Measurements from ENCODE around the gene PCDHB9. TPM values are rescaled to one million over a fixed set of nuclear protein-coding genes. Genes with fewer than 3 reads are reported as not detected.
"Not testable (repeated sequence)": the region's sequence is repeated elsewhere in the genome, so short reads cannot be mapped to it uniquely, and the experiment has no call there.

PCDHB9 gene
- total and polyA plus RNA-seq, 5 donors from 2014 or later: 0.07 TPM; not detected in 4

GRCh38 chr5:141179371-141179770 lies 7.6 kb upstream of the PCDHB9 start:
- not testable (repeated sequence) for H3K27me3 ChIP-seq (ENCODE audit: control insufficient read depth, insufficient read depth, low read length); H3K9me3 ChIP-seq (ENCODE audit: control insufficient read depth in 2 of 2, low read length in 2 of 2); H3K36me3 Mint-ChIP-seq; ATAC-seq (ENCODE audit: low read depth in 2 of 2); H3K4me3 Mint-ChIP-seq; H3K36me3 ChIP-seq (ENCODE audit: control insufficient read depth, insufficient read depth, low read length); DNase-seq; H3K4me1 Mint-ChIP-seq; H3K27ac ChIP-seq (ENCODE audit: insufficient read depth, low read length, poor library complexity, severe bottlenecking); H3K4me3 ChIP-seq (ENCODE audit: low read depth, low read length); H3K4me1 ChIP-seq (ENCODE audit: control insufficient read depth, insufficient read depth, low read length, poor library complexity, severe bottlenecking); H3K27ac Mint-ChIP-seq
- peaks cover 0 to 16% (median 6%) of the 10 kb centered on the region in 7 donors for H3K9me3 Mint-ChIP-seq
- peaks cover 11% of the 10 kb centered on the region for H3K27me3 Mint-ChIP-seq

GRCh38 chr5:141179876-141180275 lies 7.1 kb upstream of the PCDHB9 start:
- DNase-seq; H3K27ac Mint-ChIP-seq; H3K27me3 Mint-ChIP-seq; H3K4me1 Mint-ChIP-seq; ATAC-seq (ENCODE audit: low read depth in 2 of 2); H3K36me3 Mint-ChIP-seq; H3K4me1 ChIP-seq (ENCODE audit: control insufficient read depth, insufficient read depth, low read length, poor library complexity, severe bottlenecking); H3K36me3 ChIP-seq (ENCODE audit: control insufficient read depth, insufficient read depth, low read length); H3K27ac ChIP-seq (ENCODE audit: insufficient read depth, low read length, poor library complexity, severe bottlenecking); H3K9me3 ChIP-seq (ENCODE audit: control insufficient read depth in 2 of 2, low read length in 2 of 2); H3K27me3 ChIP-seq (ENCODE audit: control insufficient read depth, insufficient read depth, low read length); H3K4me3 Mint-ChIP-seq; H3K4me3 ChIP-seq (ENCODE audit: low read depth, low read length): not testable (repeated sequence)
- H3K9me3 Mint-ChIP-seq: peaks cover 0 to 19% (median 6%) of the 10 kb centered on the region in 7 donors

- H3K27me3 ChIP-seq (ENCODE audit: control insufficient read depth, insufficient read depth, low read length): peaks cover 9% of the 10 kb centered on the region
Measured at GRCh38 chr5:141180313-141180712, 6.6 kb upstream of the PCDHB9 start.

GRCh38 chr5:141182248-141182647 lies 4.7 kb upstream of the PCDHB9 start, which contains the start of gene PCDHB16:
TSS of gene PCDHB16 (plus strand) at chr5:141182387. CDS start at chr5:141182560, 173 bp downstream.
- Mint-ChIP-seq H3K27me3 (peaks cover 14% of the 10 kb centered on the region), H3K9me3 (peaks cover 0 to 27% (median 8%) of the 10 kb centered on the region in 7 donors)
- no peak for DNase-seq

More at GRCh38 chr5:141180313-141180712, 6.6 kb upstream of the PCDHB9 start:
- Mint-ChIP-seq H3K4me3 (no peak overlapping the region), H3K4me1 (no peaks in the 10 kb centered on the region), H3K36me3 (peaks cover 6% of the 10 kb centered on the region), H3K27ac (no peak overlapping the region), H3K27me3 (peaks cover 4% of the 10 kb centered on the region), H3K9me3 (peaks cover 0 to 19% (median 6%) of the 10 kb centered on the region in 7 donors)
- no peak for ATAC-seq (ENCODE audit: low read depth in 2 of 2)
- no peak overlapping the region for H3K4me3 ChIP-seq (ENCODE audit: low read depth, low read length)
- H3K36me3 ChIP-seq (ENCODE audit: control insufficient read depth, insufficient read depth, low read length): no peaks in the 10 kb centered on the region
- H3K4me1 ChIP-seq (ENCODE audit: control insufficient read depth, insufficient read depth, low read length, poor library complexity, severe bottlenecking): no peaks in the 10 kb centered on the region
- DNase-seq: no peak
- H3K9me3 ChIP-seq (ENCODE audit: control insufficient read depth in 2 of 2, low read length in 2 of 2): no peaks in the 10 kb centered on the region
- no peak overlapping the region for H3K27ac ChIP-seq (ENCODE audit: insufficient read depth, low read length, poor library complexity, severe bottlenecking)

GRCh38 chr5:141184117-141184855 lies 2.7 kb upstream of the PCDHB9 start:
- not testable (repeated sequence) for H3K4me3 ChIP-seq (ENCODE audit: low read depth, low read length); H3K27me3 ChIP-seq (ENCODE audit: control insufficient read depth, insufficient read depth, low read length); H3K36me3 ChIP-seq (ENCODE audit: control insufficient read depth, insufficient read depth, low read length); DNase-seq; H3K36me3 Mint-ChIP-seq; H3K9me3 ChIP-seq (ENCODE audit: control insufficient read depth in 2 of 2, low read length in 2 of 2); H3K27ac ChIP-seq (ENCODE audit: insufficient read depth, low read length, poor library complexity, severe bottlenecking); H3K27ac Mint-ChIP-seq; H3K4me1 ChIP-seq (ENCODE audit: control insufficient read depth, insufficient read depth, low read length, poor library complexity, severe bottlenecking); ATAC-seq (ENCODE audit: low read depth in 2 of 2); H3K4me1 Mint-ChIP-seq; H3K4me3 Mint-ChIP-seq
- peaks cover 19% of the 10 kb centered on the region for H3K27me3 Mint-ChIP-seq
- H3K9me3 Mint-ChIP-seq: peaks cover 0 to 31% (median 12%) of the 10 kb centered on the region in 7 donors

More at GRCh38 chr5:141182248-141182647, 4.7 kb upstream of the PCDHB9 start, which contains the start of gene PCDHB16:
- no peak for ATAC-seq (ENCODE audit: low read depth in 2 of 2)
- Histone ChIP-seq H3K27ac (ENCODE audit: insufficient read depth, low read length, poor library complexity, severe bottlenecking) (no peak within 1 kb of the TSS), H3K4me1 (ENCODE audit: control insufficient read depth, insufficient read depth, low read length, poor library complexity, severe bottlenecking) (no peaks in the 10 kb centered on the region), H3K36me3 (ENCODE audit: control insufficient read depth, insufficient read depth, low read length) (no peaks in the 10 kb centered on the region), H3K27me3 (ENCODE audit: control insufficient read depth, insufficient read depth, low read length) (peaks cover 6% of the 10 kb centered on the region), H3K4me3 (ENCODE audit: low read depth, low read length) (no peak within 1 kb of the TSS), H3K9me3 (ENCODE audit: control insufficient read depth in 2 of 2, low read length in 2 of 2) (no peaks in the 10 kb centered on the region)
- Mint-ChIP-seq H3K4me3 (no peak within 1 kb of the TSS), H3K27ac (no peak within 1 kb of the TSS), H3K36me3 (peaks cover 6% of the 10 kb centered on the region), H3K4me1 (peaks cover 0 to 6% (median 2%) of the 10 kb centered on the region in 4 donors)

GRCh38 chr5:141188682-141189081 lies 1.7 kb downstream of the PCDHB9 start:
- ATAC-seq (ENCODE audit: low read depth in 2 of 2); H3K27ac ChIP-seq (ENCODE audit: insufficient read depth, low read length, poor library complexity, severe bottlenecking); H3K4me3 ChIP-seq (ENCODE audit: low read depth, low read length); H3K27ac Mint-ChIP-seq; H3K27me3 ChIP-seq (ENCODE audit: control insufficient read depth, insufficient read depth, low read length); H3K4me1 ChIP-seq (ENCODE audit: control insufficient read depth, insufficient read depth, low read length, poor library complexity, severe bottlenecking); H3K4me3 Mint-ChIP-seq; DNase-seq; H3K36me3 ChIP-seq (ENCODE audit: control insufficient read depth, insufficient read depth, low read length); H3K9me3 ChIP-seq (ENCODE audit: control insufficient read depth in 2 of 2, low read length in 2 of 2): not testable (repeated sequence)
- Mint-ChIP-seq H3K36me3 (peaks cover 14% of the 10 kb centered on the region), H3K9me3 (peaks cover 0 to 39% (median 10%) of the 10 kb centered on the region in 7 donors), H3K27me3 (peaks cover 20% of the 10 kb centered on the region), H3K4me1 (peaks cover 0 to 11% (median 2%) of the 10 kb centered on the region in 4 donors)

GRCh38 chr5:141189131-141189530 lies 2.2 kb downstream of the PCDHB9 start:
- peaks cover 20% of the 10 kb centered on the region for H3K27me3 Mint-ChIP-seq
- H3K4me1 ChIP-seq (ENCODE audit: control insufficient read depth, insufficient read depth, low read length, poor library complexity, severe bottlenecking); H3K27ac ChIP-seq (ENCODE audit: insufficient read depth, low read length, poor library complexity, severe bottlenecking); H3K36me3 ChIP-seq (ENCODE audit: control insufficient read depth, insufficient read depth, low read length); ATAC-seq (ENCODE audit: low read depth in 2 of 2); H3K27ac Mint-ChIP-seq; H3K4me3 Mint-ChIP-seq; H3K27me3 ChIP-seq (ENCODE audit: control insufficient read depth, insufficient read depth, low read length); H3K4me3 ChIP-seq (ENCODE audit: low read depth, low read length); H3K9me3 ChIP-seq (ENCODE audit: control insufficient read depth in 2 of 2, low read length in 2 of 2); DNase-seq: not testable (repeated sequence)
- peaks cover 0 to 38% (median 10%) of the 10 kb centered on the region in 7 donors for H3K9me3 Mint-ChIP-seq
- H3K4me1 Mint-ChIP-seq: peaks cover 0 to 11% (median 2%) of the 10 kb centered on the region in 4 donors
- H3K36me3 Mint-ChIP-seq: peaks cover 14% of the 10 kb centered on the region
